ENCODE measurements around the gene CDH4. TPM values are rescaled to one million over a fixed set of nuclear protein-coding genes. Genes with fewer than 3 reads are reported as not detected.

Gene CDH4
- total and polyA plus RNA-seq, 2 of the 13 experiments (the other 11 are each of a cell fraction or from before 2014, with no cell fraction given): not detected

DNA sequence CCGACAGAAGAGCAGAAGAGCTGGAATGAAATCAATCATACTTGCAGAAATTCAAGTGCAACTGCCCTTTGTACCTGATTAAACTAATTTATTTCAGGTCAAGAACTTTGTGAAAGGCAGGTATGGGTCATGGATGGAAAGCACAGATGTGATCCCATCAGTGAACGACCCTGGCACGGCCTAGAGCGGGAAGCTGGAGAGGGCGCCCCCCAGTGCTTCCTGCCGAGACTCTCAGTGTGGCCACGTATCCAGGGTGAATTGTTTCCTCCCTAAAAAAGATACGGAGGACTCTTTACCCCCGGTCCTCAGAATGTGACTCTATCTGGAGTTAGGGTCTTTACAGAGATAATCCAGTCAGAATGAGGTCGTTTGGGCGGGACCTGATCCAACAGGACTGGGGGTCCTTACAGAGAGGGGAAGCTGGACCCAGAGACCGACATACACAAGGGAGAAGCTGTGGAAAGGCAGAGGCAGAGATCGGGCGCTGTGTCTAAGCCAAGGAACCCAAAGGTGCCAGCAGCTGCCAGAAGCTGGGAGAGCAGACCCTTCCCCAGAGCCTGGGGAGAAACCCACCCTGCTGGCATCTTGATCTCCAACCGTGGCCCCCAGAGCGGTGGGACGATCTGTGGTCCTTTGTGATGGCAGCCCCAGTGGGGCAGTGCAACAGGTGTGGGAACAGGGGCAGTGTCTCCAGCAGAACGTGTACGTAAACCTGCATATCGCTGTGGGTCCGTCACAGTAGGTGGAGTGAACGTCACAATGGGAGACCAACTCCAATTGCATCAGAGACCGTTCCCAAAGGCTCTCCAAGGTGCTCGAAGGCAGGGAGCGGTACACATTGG lies 721.7 kb downstream of the CDH4 start:
- Histone ChIP-seq H3K4me3 (replicated peaks in 1 of 3; ENCODE audit: insufficient read depth in 1 of 3, low read depth in 2 of 3, low read length in 3 of 3) (no peak overlapping the region), H3K9me3 (ENCODE audit: low read length) (no peaks in the 10 kb centered on the region), H4K20me1 (ENCODE audit: insufficient read depth, low read length) (peaks cover 5% of the 10 kb centered on the region; the same call in 1 of the 2 replicates), H2AFZ (ENCODE audit: low read length) (no peak overlapping the region), H3K27me3 (ENCODE audit: control insufficient read depth in 1 of 2, insufficient read depth in 2 of 2, low read length in 2 of 2) (no peaks in the 10 kb centered on the region), H3K9ac (ENCODE audit: insufficient read depth, low read depth, low read length) (no peak overlapping the region), H3K4me2 (ENCODE audit: low read depth, low read length) (no peak overlapping the region), H3K27ac (ENCODE audit: extremely low read length, insufficient read depth, low read length) (no peak overlapping the region), H3K4me1 (ENCODE audit: insufficient read depth, low read length) (no peaks in the 10 kb centered on the region), H3K36me3 (replicated peaks in 1 of 2; ENCODE audit: control insufficient read depth in 1 of 2, insufficient read depth in 2 of 2, low read length in 2 of 2) (peaks cover 31 to 51% of the 10 kb centered on the region in 2 experiments), H3K79me2 (ENCODE audit: insufficient read depth, low read length) (no peaks in the 10 kb centered on the region)
- in situ Hi-C loops (cut with HindIII; ENCODE audit: extremely low pct_ligation_motif_present, low pct_unique_long_range_greater_than_20kb): no loop called here
- DNase-seq (ENCODE audit: low spot score) (no peak), FAIRE-seq (no peak), ATAC-seq (peak; percentile 17; the same call in 2 of the 3 replicates)
- BruUV-seq (replicated peaks): no TSS peak
- CTCF ChIA-PET (ENCODE audit: low intra/inter-chr PET ratio, low total read pairs): no interaction called here
- POLR2A ChIA-PET: no interaction called here
- intact Hi-C loops (cut with micrococcal nuclease; ENCODE audit: unreplicated experiment): no loop called here
- WGBS (ENCODE audit: low lambda C conversion rate): 95% methylated on average over 23 of the region's 25 CpGs
- TF ChIP-seq CEBPG (CRISPR knock-in tag; IDR thresholded peaks at IDR 0.05) (no peak), ZNF775 (CRISPR knock-in tag; IDR thresholded peaks at IDR 0.05; ENCODE audit: borderline replicate concordance) (no peak), CTCF (CRISPR knock-in tag; IDR thresholded peaks at IDR 0.05) (peak; percentile 24; the same call in 1 of the 2 replicates), TCF12 (IDR thresholded peaks at IDR 0.05) (no peak), TCF12 (CRISPR knock-in tag; IDR thresholded peaks at IDR 0.05) (no peak), ZNF878 (CRISPR knock-in tag; IDR thresholded peaks at IDR 0.05) (no peak), CAMTA2 (CRISPR knock-in tag; IDR thresholded peaks at IDR 0.05; ENCODE audit: borderline replicate concordance) (no peak), ZFP82 (CRISPR knock-in tag; IDR thresholded peaks at IDR 0.05; ENCODE audit: borderline replicate concordance) (no peak), POGK (CRISPR knock-in tag; conservative IDR thresholded peaks at IDR 0.05) (no peak), ZBTB38 (CRISPR knock-in tag; IDR thresholded peaks at IDR 0.05) (peak; percentile 38; the same call in 1 of the 2 replicates), RBM22 (optimal IDR thresholded peaks at IDR 0.05; ENCODE audit: low read length) (peak; percentile 66), YY1 (IDR thresholded peaks at IDR 0.05; ENCODE audit: insufficient read depth, insufficient replicate concordance, low read depth, low read length) (no peak), ZSCAN30 (CRISPR knock-in tag; IDR thresholded peaks at IDR 0.05) (no peak)

Data from HepG2 (cell line).